H9 (cell line): ENCODE results near the gene DNM2. TPM values are rescaled to one million over a fixed set of nuclear protein-coding genes. Genes with fewer than 3 reads are reported as not detected.

ENCODE experiments used
- DNase-seq: peaks from one replicate; pipeline ENCODE4 v3.0.0-alpha.2; 2017
- H2AFZ ChIP-seq: one replicate; pipeline ENCODE4 v1.6.1; 2013; ENCODE audit warnings: mild to moderate bottlenecking, low read length, control low read depth, moderate library complexity
- H2AK5ac ChIP-seq: 2 replicates; pipeline ENCODE4 v1.6.1; 2013; ENCODE audit warnings: low read length, control low read depth, mixed read lengths; ENCODE audit not compliant: insufficient read length
- H2BK120ac ChIP-seq: one replicate; pipeline ENCODE4 v1.6.1; 2013; ENCODE audit warnings: low read depth, mild to moderate bottlenecking, low read length, control low read depth, inconsistent platforms; ENCODE audit not compliant: poor library complexity, severe bottlenecking
- H2BK12ac ChIP-seq: 2 replicates; pipeline ENCODE4 v1.6.1; 2013; ENCODE audit warnings: low read length, control low read depth, mixed read lengths, low read depth; ENCODE audit not compliant: insufficient read length
- H2BK15ac ChIP-seq: 2 replicates; pipeline ENCODE4 v1.6.1; 2013; ENCODE audit warnings: low read depth, low read length, control low read depth
- H2BK20ac ChIP-seq: one replicate; pipeline ENCODE4 v1.6.1; 2013; ENCODE audit warnings: low read depth, mild to moderate bottlenecking, low read length, control low read depth, inconsistent platforms; ENCODE audit not compliant: poor library complexity, severe bottlenecking
- H2BK5ac ChIP-seq: 2 replicates; pipeline ENCODE4 v1.6.1; 2013; ENCODE audit warnings: low read length, control low read depth, mixed read lengths; ENCODE audit not compliant: insufficient read length
- H3K14ac ChIP-seq: 2 replicates; pipeline ENCODE4 v1.6.1; 2013; ENCODE audit warnings: low read length, control low read depth; ENCODE audit not compliant: insufficient read depth
- H3K18ac ChIP-seq: 2 replicates; pipeline ENCODE4 v1.6.1; 2013; ENCODE audit warnings: low read depth, mild to moderate bottlenecking, mixed read lengths, low read length, control low read depth; ENCODE audit not compliant: insufficient read length
- H3K23ac ChIP-seq: 2 replicates; pipeline ENCODE4 v1.6.1; 2013; ENCODE audit warnings: low read length, control low read depth, mixed read lengths, low read depth; ENCODE audit not compliant: insufficient read length
- H3K23me2 ChIP-seq: 2 replicates; pipeline ENCODE4 v1.6.1; 2013; ENCODE audit warnings: low read depth, mild to moderate bottlenecking, mixed read lengths, low read length, control low read depth; ENCODE audit not compliant: insufficient read length, poor library complexity, severe bottlenecking
- H3K27ac ChIP-seq: 2 replicates; pipeline ENCODE4 v1.5.1; 2013; ENCODE audit warnings: low read length, control low read depth, mixed read lengths, low read depth; ENCODE audit not compliant: insufficient read length
- H3K27me3 ChIP-seq: 2 replicates; pipeline ENCODE4 v1.6.1; 2013; ENCODE audit warnings: low read length, control low read depth, inconsistent platforms; ENCODE audit not compliant: insufficient read depth
- H3K4ac ChIP-seq: 2 replicates; pipeline ENCODE4 v1.6.1; 2013; ENCODE audit warnings: low read depth, mild to moderate bottlenecking, control low read depth, inconsistent platforms, low read length, moderate library complexity
- H3K4me1 ChIP-seq: 2 replicates; pipeline ENCODE4 v1.6.1; 2013; ENCODE audit warnings: low read length, control low read depth, inconsistent platforms; ENCODE audit not compliant: insufficient read depth
- H3K4me2 ChIP-seq: 2 replicates; pipeline ENCODE4 v1.6.1; 2013; ENCODE audit warnings: low read length, control low read depth, mixed read lengths; ENCODE audit not compliant: insufficient read length, insufficient read depth
- H3K56ac ChIP-seq: 2 replicates; pipeline ENCODE4 v1.6.1; 2013; ENCODE audit warnings: low read depth, mild to moderate bottlenecking, mixed read lengths, low read length, control low read depth; ENCODE audit not compliant: insufficient read length
- H3K79me1 ChIP-seq: 2 replicates; pipeline ENCODE4 v1.6.1; 2013; ENCODE audit warnings: low read depth, mild to moderate bottlenecking, moderate library complexity, low read length, control low read depth, inconsistent platforms; ENCODE audit not compliant: insufficient read depth, poor library complexity, severe bottlenecking
- H3K79me2 ChIP-seq: 2 replicates; pipeline ENCODE4 v1.6.1; 2013; ENCODE audit warnings: low read length, control low read depth, inconsistent platforms; ENCODE audit not compliant: insufficient read depth
- H3K9ac ChIP-seq: 2 replicates; pipeline ENCODE4 v1.6.1; 2013; ENCODE audit warnings: low read length, control low read depth, mixed read lengths; ENCODE audit not compliant: insufficient read length; ENCODE audit errors: extremely low read depth
- H3K9me3 ChIP-seq: one replicate; pipeline ENCODE4 v1.6.1; 2013; ENCODE audit warnings: low read depth, low read length, inconsistent platforms; ENCODE audit not compliant: control insufficient read depth
- H3T11ph ChIP-seq: one replicate; pipeline ENCODE4 v1.6.1; 2013; ENCODE audit warnings: mild to moderate bottlenecking, low read length, control low read depth, inconsistent platforms
- H4K20me1 ChIP-seq: one replicate; pipeline ENCODE4 v1.6.1; 2013; ENCODE audit not compliant: control insufficient read depth, insufficient read length, insufficient read depth
- H4K5ac ChIP-seq: 2 replicates; pipeline ENCODE4 v1.6.1; 2013; ENCODE audit warnings: low read depth, mild to moderate bottlenecking, mixed read lengths, low read length, control low read depth; ENCODE audit not compliant: insufficient read length
- H4K8ac ChIP-seq: replicated peaks from 2 replicates; pipeline ENCODE4 v1.6.1; 2013; ENCODE audit warnings: low read length, control low read depth, mixed read lengths, low read depth; ENCODE audit not compliant: insufficient read length
- H4K91ac ChIP-seq: 2 replicates; pipeline ENCODE4 v1.6.1; 2013; ENCODE audit warnings: low read depth, mild to moderate bottlenecking, moderate library complexity, mixed read lengths, low read length, control low read depth; ENCODE audit not compliant: insufficient read length
- H3K27ac Mint-ChIP-seq, 3 experiments: 2 replicates in 2 of 3; 3 replicates in 1 of 3; pipeline ENCODE4 v1.8.0; 2020 to 2021; ENCODE audit warnings: mixed read lengths in 3 of 3, mild to moderate bottlenecking in 1 of 3, moderate library complexity in 1 of 3
- H3K27me3 Mint-ChIP-seq: 2 replicates; pipeline ENCODE4 v1.8.0; 2021; ENCODE audit warnings: low read depth, mild to moderate bottlenecking, moderate library complexity, mixed read lengths
- H3K36me3 Mint-ChIP-seq, 3 experiments: 2 replicates in 2 of 3; 3 replicates in 1 of 3; pipeline ENCODE4 v1.8.0; 2020 to 2021; ENCODE audit warnings: low read depth in 3 of 3, mixed read lengths in 3 of 3; ENCODE audit not compliant: insufficient read depth in 1 of 3
- H3K4me1 Mint-ChIP-seq, 2 experiments: 2 replicates each; pipeline ENCODE4 v1.8.0; 2020; ENCODE audit warnings: mixed read lengths in 2 of 2
- H3K4me3 Mint-ChIP-seq, 2 experiments: 2 replicates in 1 of 2; 3 replicates in 1 of 2; pipeline ENCODE4 v1.8.0; 2020 to 2021; ENCODE audit warnings: mild to moderate bottlenecking in 2 of 2, mixed read lengths in 2 of 2, moderate library complexity in 1 of 2
- H3K9me3 Mint-ChIP-seq, 2 experiments: 2 replicates in 1 of 2; 3 replicates in 1 of 2; pipeline ENCODE4 v1.8.0; 2020; ENCODE audit warnings: mild to moderate bottlenecking in 2 of 2, mixed read lengths in 2 of 2, moderate library complexity in 1 of 2
- WGBS: extraction: QIAGEN DNeasy Blood & Tissue Kit; methylation state at CpG from one replicate; pipeline ENCODE4 v1.1.7; 2013; ENCODE audit warnings: missing lambda C conversion rate, low lambda C conversion rate, mixed read lengths; ENCODE audit not compliant: insufficient read length; ENCODE audit errors: extremely low coverage; 5-methylcytosine and 5-hydroxymethylcytosine counted together
- total RNA-seq: library from RNA; stranded (reverse); gene quantifications from 2 replicates; pipeline ENCODE4 v1.2.1, GENCODE V29; 2021
- TF ChIP-seq, protein P1 (sequence below): fragments of 200-600 bp; sonication (generic); conservative IDR thresholded peaks from 3 replicates; pipeline ENCODE4 v1.8.0; 2021; ENCODE audit warnings: antibody characterized with exemption, mild to moderate bottlenecking

The DNM2 gene
- total RNA-seq, 1 experiment from 2014 or later, result 152 TPM

DNA sequence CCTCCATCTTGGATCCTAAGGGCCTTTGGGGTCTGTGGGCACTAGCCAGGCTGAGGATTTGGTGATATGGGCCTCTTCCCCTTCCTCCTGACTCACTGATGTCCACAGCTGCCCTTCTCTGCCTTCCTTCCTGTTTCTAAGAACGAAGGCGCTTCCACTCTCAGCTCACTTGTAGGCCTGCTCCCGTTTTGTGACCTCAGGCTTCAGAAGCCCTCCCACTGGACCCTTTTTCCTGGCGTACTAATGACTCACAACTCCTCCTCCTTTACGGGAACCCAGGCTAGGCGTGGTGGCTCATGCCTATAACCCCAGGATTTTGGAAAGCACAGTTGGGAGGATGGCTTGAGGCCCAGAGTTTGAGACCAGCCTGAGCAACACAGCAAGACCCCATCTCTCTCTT, 62.5 kb downstream of the DNM2 start:
- H2BK15ac ChIP-seq, result no peak overlapping the region
- H4K5ac ChIP-seq, result no peak overlapping the region
- TF ChIP-seq, protein P1, sequence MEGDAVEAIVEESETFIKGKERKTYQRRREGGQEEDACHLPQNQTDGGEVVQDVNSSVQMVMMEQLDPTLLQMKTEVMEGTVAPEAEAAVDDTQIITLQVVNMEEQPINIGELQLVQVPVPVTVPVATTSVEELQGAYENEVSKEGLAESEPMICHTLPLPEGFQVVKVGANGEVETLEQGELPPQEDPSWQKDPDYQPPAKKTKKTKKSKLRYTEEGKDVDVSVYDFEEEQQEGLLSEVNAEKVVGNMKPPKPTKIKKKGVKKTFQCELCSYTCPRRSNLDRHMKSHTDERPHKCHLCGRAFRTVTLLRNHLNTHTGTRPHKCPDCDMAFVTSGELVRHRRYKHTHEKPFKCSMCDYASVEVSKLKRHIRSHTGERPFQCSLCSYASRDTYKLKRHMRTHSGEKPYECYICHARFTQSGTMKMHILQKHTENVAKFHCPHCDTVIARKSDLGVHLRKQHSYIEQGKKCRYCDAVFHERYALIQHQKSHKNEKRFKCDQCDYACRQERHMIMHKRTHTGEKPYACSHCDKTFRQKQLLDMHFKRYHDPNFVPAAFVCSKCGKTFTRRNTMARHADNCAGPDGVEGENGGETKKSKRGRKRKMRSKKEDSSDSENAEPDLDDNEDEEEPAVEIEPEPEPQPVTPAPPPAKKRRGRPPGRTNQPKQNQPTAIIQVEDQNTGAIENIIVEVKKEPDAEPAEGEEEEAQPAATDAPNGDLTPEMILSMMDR, result no peak
- Mint-ChIP-seq H3K9me3 (no peaks in the 10 kb centered on the region), H3K27me3 (no peaks in the 10 kb centered on the region), H3K4me3 (no peak overlapping the region), H3K27ac (peak overlapping the region in 2 of 3 experiments; percentile 16 to 48; a peak in 2 of 7 replicates), H3K36me3 (peaks cover 27 to 85% (median 74%) of the 10 kb centered on the region in 3 experiments; a peak in 6 of 7 replicates), H3K4me1 (no peaks in the 10 kb centered on the region)
- DNase-seq, result no peak
- H3K56ac ChIP-seq, result no peak overlapping the region
- no peaks in the 10 kb centered on the region for H4K20me1 ChIP-seq
- no peak overlapping the region for H2BK20ac ChIP-seq
- H3K4me2 ChIP-seq, result no peak overlapping the region
- H2AFZ ChIP-seq, result no peak overlapping the region
- no peak overlapping the region for H3T11ph ChIP-seq
- no peak overlapping the region for H3K4ac ChIP-seq
- no peak overlapping the region for H3K9ac ChIP-seq
- no peak overlapping the region for H4K91ac ChIP-seq
- no peaks in the 10 kb centered on the region for H3K9me3 ChIP-seq
- no peaks in the 10 kb centered on the region for H3K4me1 ChIP-seq
- no peak overlapping the region for H4K8ac ChIP-seq
- WGBS, result no CpG with 5 or more reads among the region's 6 CpGs
- no peaks in the 10 kb centered on the region for H3K79me1 ChIP-seq
- no peak overlapping the region for H3K23ac ChIP-seq
- no peak overlapping the region for H3K27ac ChIP-seq
- no peaks in the 10 kb centered on the region for H3K23me2 ChIP-seq
- no peaks in the 10 kb centered on the region for H3K27me3 ChIP-seq
- H3K18ac ChIP-seq, result no peak overlapping the region
- no peak overlapping the region for H2BK120ac ChIP-seq
- H3K14ac ChIP-seq, result no peak overlapping the region
- H2BK5ac ChIP-seq, result no peak overlapping the region
- H2AK5ac ChIP-seq, result no peak overlapping the region
- H2BK12ac ChIP-seq, result no peak overlapping the region
- H3K79me2 ChIP-seq, result no peaks in the 10 kb centered on the region
